IPS DF 4.7 (cell line): ENCODE results near the gene TRMT112.

Experiments
- DNase-seq: peaks from one replicate; pipeline ENCODE4 v3.0.0-alpha.2; 2013; ENCODE audit warnings: low spot score; ENCODE audit errors: extremely low read depth

Gene TRMT112

DNA sequence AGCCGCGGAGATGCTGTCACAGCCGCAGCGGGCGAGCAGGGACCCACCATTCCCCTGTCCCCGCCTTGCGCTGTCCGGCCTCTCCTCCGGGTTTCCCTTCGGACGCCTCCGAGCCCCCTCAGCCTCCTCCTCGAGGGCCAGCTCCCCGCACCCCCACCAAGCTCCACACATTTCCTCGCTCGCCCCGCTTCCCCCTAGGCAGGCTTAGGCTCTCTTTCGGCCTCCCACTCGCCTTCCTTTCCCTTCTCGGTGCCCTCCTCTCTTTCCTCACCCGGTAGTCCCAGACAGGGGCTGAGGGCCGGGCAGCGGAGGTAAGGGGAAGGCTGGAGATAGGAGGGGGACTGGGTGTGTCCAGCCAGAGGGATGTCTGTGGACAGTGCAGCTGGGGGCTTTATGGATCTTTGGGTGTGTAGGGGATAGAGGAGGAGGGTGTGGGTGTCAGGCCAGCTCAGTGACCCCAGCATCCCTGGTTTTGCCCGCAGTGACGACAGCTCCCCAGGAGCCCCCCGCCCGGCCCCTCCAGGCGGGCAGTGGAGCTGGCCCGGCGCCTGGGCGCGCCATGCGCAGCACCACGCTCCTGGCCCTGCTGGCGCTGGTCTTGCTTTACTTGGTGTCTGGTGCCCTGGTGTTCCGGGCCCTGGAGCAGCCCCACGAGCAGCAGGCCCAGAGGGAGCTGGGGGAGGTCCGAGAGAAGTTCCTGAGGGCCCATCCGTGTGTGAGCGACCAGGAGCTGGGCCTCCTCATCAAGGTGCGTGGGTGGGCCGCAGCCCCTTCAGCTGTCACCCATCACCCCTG, 24.7 kb downstream of the TRMT112 start:
- no peak for DNase-seq

DNA sequence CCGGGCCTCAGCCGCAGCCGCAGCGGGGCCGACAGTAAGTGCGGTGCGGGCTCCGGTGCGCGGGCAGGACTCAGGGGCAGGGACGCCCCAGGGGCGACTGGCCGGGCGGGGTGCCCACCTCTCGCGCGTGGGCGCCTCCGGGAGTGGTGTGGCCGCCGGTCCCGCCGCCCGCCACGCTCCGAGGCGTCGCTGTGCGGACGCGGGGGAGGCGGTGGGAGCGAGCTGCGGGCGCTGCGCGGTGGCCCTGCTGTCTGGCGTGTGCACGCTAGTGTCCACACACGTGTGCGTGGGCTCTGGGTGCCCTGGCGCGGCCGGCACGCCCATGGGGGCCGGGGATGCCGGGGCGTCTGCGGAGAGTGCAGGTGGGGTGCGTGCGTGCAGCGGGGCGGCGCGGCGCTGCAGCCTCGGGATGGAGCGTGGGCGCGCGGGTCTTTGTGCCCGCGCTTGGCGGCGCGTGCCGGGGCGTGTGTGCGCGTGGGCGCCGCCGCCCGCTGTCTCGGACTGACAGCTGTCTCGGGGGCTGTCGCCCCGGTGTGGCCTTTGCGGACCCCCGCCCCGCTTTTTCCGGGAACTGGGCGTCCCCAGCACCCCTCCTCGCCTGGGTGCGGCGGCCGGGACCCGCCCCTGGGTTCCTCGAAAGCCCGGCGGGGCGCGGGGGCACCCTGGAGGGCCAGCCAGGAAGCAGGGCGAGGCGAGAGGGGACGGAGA, 25.5 kb downstream of the TRMT112 start:
- no peak for DNase-seq

DNA sequence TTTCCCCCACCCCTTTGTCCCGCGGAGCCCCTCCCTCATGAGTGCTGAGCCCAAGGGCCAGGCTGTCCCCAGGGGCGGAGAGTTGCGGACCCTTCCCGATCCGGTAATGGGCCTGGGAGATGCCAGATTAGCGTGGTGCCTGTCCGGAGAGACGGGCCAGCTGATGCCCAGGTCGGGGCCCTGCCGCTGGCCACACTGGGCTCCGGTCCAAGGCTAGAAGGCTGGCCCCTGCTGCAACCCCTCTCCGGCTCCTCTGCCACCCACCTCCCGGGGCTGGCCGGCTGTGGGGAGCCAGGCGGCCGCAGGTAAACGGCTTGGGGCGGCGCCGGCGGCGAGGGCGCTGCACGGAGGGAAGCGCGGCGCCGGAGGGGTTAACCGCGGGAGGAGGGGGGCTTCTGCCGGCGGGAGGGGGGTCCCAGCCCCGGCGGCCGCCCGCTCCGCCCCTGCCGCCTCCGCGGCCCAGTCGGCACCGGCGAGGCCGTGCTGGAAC, 26.1 kb downstream of the TRMT112 start, which contains the start of gene KCNK4:
KCNK4 (plus strand) TSS at position 41 of the 490 bp plus-strand sequence. CDS start 1,717 bp downstream, outside the sequence.
- DNase-seq = no peak

DNA sequence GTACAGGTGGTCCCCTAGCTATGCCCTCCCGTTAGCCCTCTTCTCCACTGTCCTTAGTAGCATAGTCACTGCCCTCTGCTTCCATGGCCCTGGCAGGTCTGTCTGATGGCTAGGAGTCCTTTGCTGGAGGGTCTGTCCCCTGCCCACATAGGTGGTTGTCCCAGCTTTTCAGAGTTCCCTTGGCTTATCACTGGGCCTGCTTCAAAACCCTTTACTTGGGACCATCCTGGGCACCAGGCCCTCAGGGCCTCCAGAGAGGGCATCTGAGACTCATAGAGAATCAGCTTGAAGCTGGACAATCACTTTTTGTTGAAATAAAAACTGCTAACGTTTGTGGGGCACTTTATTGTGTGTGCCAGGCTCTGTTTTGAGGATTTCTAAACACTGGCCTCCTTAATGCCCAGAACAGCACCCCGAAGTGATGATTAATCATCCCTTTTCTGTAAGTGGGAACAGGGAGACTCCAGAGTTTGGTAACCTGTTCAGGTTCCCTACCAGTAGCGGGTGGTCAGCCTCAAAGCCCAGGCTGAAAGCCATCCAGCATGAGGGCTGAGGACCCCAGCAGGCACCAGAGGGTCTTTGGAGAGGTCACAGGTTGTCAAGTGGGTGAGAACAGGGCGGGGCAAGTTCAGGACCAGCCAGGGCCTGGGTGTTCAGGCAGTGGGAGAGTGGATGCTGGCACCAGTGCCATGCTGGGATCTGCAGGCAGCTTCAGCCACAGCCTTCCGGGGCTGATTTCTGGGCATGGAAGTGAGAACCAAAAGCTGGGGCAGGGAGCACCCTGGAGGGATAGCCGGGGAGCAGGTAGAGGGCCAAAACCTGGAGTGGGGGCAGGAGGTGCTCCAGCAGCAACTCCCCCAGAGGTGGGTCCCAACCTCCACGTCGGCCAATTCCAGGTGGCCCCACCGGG, 26.8 kb downstream of the TRMT112 start:
- DNase-seq = no peak

DNA sequence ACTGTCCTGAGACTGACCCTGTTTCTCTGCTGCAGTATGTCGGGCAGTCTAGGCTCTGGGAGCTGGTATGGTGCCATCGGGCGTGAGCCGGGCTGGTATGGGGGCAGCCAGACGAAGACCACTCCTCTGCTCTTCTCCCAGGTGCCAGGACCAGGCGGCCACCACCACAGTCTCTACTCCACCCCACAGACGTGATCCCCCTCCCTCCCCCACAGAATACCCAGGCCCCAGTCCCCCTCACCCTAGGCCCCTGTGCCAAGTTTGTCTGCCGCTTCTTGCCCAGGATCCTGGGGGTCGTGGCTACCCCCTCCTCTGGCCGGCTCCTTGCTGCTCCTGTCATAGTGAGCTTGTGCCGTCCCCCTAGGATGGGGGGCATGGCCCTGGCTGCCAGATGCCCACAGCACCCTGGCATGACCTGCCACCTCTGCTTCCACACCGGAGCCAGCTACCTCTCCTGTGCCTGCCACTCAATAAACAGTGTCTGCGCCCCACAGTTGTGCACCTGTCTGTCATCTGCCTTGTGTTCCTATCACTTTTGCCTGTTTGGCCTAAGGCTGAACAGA, 28.3 kb downstream of the TRMT112 start:
- no peak for DNase-seq

DNA sequence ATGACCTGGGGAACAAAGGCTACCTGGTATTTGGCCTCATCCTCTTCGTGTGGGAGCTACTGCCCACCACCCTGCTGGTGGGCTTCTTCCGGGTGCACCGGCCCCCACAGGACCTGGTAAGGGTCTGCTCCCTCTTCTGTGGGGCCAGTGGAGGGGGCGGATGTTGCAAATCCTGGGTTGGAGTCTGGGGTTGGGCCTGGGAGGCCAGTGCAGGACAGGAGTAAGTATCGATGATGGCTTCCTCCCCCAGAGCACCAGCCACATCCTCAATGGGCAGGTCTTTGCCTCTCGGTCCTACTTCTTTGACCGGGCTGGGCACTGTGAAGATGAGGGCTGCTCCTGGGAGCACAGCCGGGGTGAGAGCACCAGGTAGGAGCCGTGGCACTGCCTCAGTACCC, 29.0 kb downstream of the TRMT112 start:
- DNase-seq = no peak

DNA sequence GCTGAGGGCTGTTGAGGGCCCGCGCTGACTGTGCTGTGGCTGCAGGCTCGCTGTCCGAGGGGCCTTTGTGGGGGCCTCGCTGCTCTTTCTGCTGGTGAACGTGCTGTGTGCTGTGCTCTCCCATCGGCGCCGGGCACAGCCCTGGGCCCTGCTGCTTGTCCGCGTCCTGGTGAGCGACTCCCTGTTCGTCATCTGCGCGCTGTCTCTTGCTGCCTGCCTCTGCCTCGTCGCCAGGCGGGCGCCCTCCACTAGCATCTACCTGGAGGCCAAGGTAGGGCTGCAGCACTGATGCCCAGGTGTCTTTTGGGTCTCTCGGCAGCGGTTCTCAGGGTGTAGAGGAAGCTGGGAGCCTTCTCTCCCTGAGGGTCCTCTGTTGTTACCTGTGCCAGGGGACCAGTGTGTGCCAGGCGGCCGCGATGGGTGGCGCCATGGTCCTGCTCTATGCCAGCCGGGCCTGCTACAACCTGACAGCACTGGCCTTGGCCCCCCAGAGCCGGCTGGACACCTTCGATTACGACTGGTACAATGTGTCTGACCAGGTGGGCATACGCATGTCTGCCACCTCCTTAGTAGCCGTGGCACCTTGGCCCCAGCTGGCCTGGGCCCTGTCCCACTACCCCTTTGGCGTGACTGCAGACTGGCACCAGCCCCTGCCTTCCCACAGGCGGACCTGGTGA, 29.5 kb downstream of the TRMT112 start:
- DNase-seq = no peak

DNA sequence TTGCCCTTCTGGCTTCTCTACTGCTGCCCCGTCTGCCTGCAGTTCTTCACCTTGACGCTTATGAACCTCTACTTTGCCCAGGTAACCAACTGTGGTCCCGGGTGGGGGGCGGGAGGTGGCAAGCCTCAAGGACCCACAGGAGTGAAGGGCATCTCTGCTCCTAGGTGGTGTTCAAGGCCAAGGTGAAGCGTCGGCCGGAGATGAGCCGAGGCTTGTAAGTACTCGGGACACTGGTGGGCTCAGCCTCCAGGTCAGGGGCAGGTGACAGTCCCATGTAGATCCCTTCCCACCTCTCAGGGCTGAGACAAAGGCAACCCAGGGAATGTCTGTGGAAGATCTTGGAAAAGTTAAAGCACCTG, 30.6 kb downstream of the TRMT112 start:
- DNase-seq = no peak

DNA sequence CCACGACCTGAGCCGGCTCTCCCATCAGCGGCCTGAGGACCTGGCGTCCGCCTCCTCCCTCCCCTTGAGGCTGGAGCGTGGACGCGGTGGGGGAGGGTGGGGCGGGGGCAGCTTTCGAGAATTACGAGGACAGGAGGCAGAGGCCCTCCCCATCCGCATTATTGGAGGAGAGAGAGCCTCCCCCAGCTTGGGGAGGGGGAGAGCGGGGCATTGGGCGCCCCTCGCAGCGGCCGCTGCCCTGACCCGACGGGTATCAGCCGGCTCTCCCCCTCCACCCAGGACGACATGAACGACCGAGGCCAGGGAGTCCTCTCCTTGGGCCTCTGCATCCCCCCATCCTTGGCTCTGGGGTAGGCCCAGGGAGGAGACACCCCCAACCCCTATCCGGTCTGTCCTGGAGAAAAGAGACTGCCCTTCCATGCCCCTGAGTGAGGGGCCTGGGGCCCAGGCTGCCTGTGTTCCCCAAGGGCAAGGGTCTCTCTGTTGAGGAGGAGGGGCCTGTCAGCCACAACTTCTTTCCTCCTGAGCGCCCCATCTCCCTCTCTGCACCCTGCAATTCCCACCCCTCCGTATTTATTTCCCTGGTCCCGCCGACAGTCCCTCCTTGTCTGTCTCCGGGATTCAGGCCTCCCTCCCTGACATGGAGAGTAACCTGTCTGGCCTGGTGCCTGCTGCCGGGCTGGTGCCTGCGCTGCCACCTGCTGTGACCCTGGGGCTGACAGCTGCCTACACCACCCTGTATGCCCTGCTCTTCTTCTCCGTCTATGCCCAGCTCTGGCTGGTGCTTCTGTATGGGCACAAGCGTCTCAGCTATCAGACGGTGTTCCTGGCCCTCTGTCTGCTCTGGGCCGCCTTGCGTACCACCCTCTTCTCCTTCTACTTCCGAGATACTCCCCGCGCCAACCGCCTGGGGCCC, 31.2 kb downstream of the TRMT112 start:
- no peak for DNase-seq

DNA sequence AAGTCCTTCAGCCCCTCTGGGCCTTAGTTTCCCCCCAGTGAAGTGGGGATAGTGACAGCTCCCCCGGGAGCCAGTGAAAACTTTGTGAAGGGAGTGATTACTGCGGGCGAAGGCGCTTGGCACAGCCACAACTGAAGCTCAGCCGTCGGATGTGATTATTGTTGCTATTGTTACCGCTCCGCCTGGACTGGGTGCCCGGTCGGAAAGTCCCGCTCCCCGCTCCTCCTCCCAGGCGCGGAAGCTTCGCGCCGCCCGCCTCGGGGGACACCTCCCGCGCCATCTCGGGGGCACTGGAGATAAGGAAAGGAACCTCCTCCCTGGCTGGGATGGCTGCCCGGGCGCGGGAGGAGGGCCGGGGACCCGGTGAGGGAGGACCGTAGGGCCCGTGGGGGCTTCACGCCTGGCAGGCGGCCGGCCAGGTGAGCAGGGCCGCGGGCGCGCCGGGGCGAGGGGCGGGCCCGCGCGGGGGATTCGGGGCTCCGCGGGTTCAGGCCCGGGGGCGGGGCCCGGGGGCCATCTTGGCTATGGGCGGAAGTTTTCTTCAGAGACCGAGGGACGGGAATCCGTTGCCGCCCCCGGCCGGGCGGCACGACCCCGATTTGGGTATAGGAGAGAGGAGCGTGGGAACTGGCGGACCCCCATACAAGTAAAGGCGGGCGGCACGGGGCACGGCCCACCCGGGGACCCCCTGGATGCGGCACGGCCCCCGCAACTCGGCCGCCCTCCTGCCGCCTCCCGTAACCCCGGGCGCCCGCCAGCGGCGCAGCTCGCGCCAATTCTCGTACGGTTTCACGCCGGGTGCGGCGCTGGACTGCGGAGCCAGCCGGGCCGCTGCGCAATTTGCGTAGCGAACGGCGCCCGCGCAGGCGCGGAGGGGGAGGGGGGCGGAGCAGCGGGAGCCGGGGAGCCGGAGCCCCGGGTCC, 32.1 kb downstream of the TRMT112 start, which contains the start of gene GPR137:
GPR137 (plus strand) TSS at position 887 of the 923 bp plus-strand sequence. CDS start 677 bp downstream, outside the sequence.
- DNase-seq = no peak

DNA sequence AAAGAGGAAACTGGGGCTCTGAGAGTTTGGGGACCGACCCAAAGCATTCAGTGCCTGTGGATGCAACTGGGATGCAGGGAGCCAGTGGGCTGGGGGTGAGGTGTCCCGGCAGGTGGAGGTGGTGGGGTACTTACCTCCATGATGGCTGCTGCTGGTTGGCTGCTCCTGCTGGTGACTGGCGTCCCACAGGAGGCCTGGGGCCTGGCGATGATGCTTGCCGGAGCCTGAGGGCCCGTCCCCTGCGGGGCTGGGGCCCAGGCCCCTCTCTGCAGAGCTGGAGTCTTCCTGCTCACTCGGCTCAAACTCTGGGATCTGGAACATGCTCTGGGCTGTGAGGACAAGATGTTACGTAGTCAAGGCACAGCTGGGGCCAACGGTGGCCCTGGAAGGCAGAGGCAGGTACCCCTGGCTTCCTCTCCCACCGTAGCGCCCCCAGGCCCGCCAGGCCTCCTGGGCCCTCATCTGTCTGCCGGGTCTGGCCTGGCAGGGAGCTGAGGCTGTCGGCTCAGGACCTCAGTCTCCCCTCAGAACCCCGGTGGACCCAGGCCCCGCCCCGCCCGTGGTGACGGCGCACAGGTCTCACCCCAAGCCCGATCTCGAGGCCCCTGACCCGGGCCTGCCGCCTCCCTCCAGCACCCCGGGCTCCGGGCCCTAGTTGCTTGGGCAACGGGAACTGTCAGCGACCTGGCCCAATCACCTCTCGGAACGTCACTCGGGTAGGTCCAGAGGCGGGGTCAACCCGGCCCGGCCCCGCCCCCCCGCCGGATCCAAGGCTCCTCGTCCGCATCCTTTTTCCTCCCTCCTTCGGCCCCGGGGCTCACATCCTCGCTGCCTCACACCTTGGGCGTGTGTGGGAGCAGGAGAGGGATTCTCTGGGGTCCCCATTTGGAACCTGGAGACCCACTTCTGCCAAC, 33.1 kb downstream of the TRMT112 start, which contains the start of gene BAD:
BAD (minus strand) TSS at position 618 of the 914 bp plus-strand sequence; CDS start at position 321, 297 bp downstream.
- DNase-seq = no peak

DNA sequence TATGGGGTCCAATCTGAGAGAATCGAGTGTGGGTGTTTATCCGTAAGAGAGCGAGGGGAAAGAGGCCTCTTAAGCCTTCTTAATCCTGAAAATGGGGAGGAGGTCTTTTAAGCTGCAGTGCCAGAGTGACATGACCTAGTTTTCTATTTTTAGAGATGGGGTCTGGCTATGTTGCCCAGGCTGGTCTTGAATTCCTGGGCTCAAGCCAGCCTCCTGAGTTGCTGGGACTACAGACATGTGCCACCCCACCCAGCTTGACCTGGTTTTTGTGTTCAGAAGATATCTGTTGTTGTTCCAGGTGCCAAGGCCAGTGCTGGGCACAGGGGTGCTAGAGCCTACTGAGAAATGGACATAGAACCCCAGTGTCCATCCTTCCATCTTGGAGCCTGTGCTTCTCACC, 34.3 kb downstream of the TRMT112 start:
- no peak for DNase-seq

DNA sequence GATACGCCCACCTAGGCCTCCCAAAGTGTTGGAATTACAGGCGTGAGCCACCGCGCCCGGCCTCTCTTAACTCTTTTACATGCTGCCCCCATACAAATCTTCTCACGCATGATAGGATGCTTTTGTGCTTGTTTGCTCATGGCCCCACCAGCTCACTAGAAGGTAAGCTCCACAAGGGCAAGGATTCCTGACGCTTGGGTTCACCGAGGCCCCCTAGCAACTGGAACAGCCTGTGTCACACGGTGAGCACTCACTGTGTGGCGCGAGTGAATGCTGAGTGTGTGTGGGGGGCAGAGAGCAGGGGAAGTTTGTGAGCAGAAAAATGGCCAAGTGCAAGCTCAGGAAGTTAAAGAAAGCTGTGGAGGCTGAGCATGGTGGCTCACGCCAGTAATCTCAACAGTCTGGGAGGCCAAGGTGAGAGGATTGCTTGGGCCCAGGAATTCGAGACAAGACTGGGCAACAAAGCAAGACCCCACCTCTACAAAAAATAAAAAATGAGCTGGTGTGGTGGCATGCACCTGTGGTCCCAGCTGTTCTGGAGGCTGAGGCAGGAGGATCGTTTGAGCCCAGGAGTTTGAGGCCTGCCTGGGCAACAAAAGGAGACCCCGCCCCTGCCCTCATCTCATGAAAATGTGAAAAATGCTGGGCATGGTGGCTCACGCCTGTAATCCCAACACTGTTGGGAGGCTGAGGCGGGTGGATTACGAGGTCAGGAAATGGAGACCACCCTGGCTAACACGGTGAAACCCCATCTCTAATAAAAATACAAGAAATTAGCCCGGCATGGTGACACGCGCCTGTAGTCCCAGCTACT, 35.2 kb downstream of the TRMT112 start:
- DNase-seq = no peak

DNA sequence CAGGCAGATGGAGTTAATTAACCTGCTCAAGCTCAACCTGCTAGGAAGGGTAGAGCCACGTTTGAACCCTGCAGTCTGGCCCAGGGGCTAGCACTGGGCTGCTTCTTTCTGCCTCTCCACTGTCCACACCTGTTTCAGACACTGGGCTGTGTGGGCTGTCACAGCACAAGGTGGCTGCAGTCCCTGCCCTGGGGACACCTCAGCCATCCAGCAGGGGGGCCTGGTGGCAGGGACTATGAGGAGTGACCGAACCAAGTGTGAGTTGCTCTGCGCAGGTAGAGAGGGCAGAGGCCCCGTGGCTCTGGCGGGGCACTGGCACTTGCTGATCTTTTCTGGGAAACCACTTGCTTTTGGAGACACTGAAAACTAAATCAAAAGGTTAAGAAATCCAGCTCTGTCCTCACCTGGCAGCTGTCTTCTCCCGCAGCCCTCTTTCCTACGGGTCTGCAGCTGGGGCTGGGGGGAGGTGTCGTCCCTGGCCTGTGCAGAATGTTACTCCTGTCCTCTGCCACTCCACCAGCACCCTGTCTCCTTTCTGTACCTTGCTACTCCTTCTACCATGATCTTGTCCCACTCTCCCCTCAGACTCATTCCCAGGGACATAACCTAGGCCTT, 38.7 kb downstream of the TRMT112 start:
- no peak for DNase-seq

DNA sequence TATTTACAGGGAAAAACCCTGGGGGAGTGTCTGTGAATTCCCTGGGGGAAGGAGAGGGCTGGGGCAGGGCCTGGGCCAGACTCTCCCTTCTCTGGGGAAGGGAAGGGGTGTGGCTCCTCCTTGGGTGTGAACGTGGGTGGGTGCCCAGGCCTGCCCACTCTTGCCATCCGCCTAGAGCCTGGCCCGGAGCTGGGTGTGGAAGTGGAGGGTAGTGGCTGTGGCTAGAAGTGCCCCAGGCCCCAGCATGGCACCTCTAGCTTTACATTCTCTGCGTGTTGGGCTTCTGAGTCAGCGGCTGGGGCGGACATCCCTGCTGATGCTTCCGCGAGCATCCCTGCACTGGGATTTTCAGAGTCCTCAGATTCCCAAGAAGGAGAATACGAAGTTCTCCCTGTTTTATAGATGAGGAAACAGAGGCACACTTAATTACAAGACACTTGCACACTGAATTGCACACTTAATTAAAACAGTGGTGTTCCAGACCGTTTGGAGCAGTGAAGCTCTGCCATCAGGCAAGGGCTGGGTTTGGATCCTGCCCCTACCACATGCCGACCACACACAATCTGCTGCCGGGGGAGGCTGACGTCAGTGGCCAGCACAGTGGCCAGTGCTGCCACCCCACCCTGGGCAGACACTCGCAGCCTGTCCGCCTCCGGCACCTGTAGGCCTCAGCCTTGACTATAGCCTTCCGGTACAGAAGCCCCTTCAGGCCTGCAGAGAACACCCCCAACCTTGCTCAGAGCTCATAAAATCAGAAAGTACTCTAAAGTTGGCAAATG, 40.5 kb downstream of the TRMT112 start:
- DNase-seq = no peak
